HEK293T (cell line): Measurements from ENCODE around the gene SYT13.

Experiments
- FOXA1 ChIP-seq: fragments of 450-650 bp; IDR thresholded peaks from 2 replicates; pipeline ENCODE4 v1.6.1; 2016; ENCODE audit warnings: mild to moderate bottlenecking
- FOXK2 ChIP-seq: fragments of 450-650 bp; IDR thresholded peaks from 2 replicates; pipeline ENCODE4 v1.6.1; 2016; ENCODE audit warnings: mild to moderate bottlenecking
- FOXM1 ChIP-seq: fragments of 450-650 bp; IDR thresholded peaks from 2 replicates; pipeline ENCODE4 v1.6.1; 2017; ENCODE audit warnings: mild to moderate bottlenecking, borderline replicate concordance
- HDGF ChIP-seq: fragments of 450-650 bp; IDR thresholded peaks from 2 replicates; pipeline ENCODE4 v1.6.1; 2017; ENCODE audit warnings: antibody characterized with exemption, borderline replicate concordance
- NFRKB ChIP-seq: fragments of 450-650 bp; IDR thresholded peaks from 2 replicates; pipeline ENCODE4 v1.6.1; 2016; ENCODE audit warnings: mild to moderate bottlenecking, moderate library complexity
- SP1 ChIP-seq: fragments of 450-650 bp; IDR thresholded peaks from 2 replicates; pipeline ENCODE4 v1.6.1; 2017
- ZNF384 ChIP-seq: fragments of 450-650 bp; IDR thresholded peaks from 2 replicates; pipeline ENCODE4 v1.6.1; 2016
- TF ChIP-seq, protein P1 (sequence below): fragments of 450-650 bp; IDR thresholded peaks from 2 replicates; pipeline ENCODE4 v1.6.1; 2016

GRCh38 chr11:45239733-45240132 is 46.4 kb downstream of the SYT13 start:
- TF ChIP-seq NFRKB (no peak), FOXM1 (no peak), FOXK2 (no peak), HDGF (no peak), ZNF384 (no peak), FOXA1 (no peak), SP1 (no peak)
- TF ChIP-seq, protein P1, sequence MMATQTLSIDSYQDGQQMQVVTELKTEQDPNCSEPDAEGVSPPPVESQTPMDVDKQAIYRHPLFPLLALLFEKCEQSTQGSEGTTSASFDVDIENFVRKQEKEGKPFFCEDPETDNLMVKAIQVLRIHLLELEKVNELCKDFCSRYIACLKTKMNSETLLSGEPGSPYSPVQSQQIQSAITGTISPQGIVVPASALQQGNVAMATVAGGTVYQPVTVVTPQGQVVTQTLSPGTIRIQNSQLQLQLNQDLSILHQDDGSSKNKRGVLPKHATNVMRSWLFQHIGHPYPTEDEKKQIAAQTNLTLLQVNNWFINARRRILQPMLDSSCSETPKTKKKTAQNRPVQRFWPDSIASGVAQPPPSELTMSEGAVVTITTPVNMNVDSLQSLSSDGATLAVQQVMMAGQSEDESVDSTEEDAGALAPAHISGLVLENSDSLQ = no peak
